ENCODE measurements around the gene PRM2.

- TF ChIP-seq CTCF (conservative IDR thresholded peaks at IDR 0.05; ENCODE audit: low read depth in 2 of 2) (no peak), JUNB (IDR thresholded peaks at IDR 0.05; ENCODE audit: unreplicated experiment) (no peak)
These were observed 32.4 kb upstream of the PRM2 start for GRCh38 chr16:11308493-11309283.
